Chondrocyte (in vitro differentiated cells): ENCODE measurements around the gene ETV3. TPM values are rescaled to one million over a fixed set of nuclear protein-coding genes. Genes with fewer than 3 reads are reported as not detected.

Experiments
- DNase-seq: peaks from one replicate; pipeline ENCODE4 v3.0.0; 2021; ENCODE audit warnings: mixed read lengths, low spot score
- H3K27ac Mint-ChIP-seq: one replicate; pipeline ENCODE4 v1.8.0; 2021; ENCODE audit warnings: mild to moderate bottlenecking, moderate library complexity, mixed read lengths; ENCODE audit not compliant: unreplicated experiment
- H3K27me3 Mint-ChIP-seq: 2 replicates; pipeline ENCODE4 v1.8.0; 2021; ENCODE audit warnings: low read depth, mixed read lengths
- H3K36me3 Mint-ChIP-seq: 2 replicates; pipeline ENCODE4 v1.8.0; 2021; ENCODE audit warnings: low read depth, mixed read lengths
- H3K4me1 Mint-ChIP-seq: 2 replicates; pipeline ENCODE4 v1.8.0; 2021; ENCODE audit warnings: low read depth, mild to moderate bottlenecking, mixed read lengths
- H3K4me3 Mint-ChIP-seq: one replicate; pipeline ENCODE4 v1.8.0; 2021; ENCODE audit warnings: mild to moderate bottlenecking, moderate library complexity, mixed read lengths; ENCODE audit not compliant: unreplicated experiment
- H3K9me3 Mint-ChIP-seq: 2 replicates; pipeline ENCODE4 v1.8.0; 2021; ENCODE audit warnings: low read depth, mixed read lengths
- CTCF ChIP-seq: fragments of 200-600 bp; sonication (generic); IDR thresholded peaks from 2 replicates; pipeline ENCODE4 v1.5.0; 2021; ENCODE audit warnings: antibody characterized with exemption, mild to moderate bottlenecking, moderate library complexity
- total RNA-seq: library from RNA; stranded (reverse); gene quantifications from 3 replicates; pipeline ENCODE4 v1.2.1, GENCODE V29; 2021

The ETV3 gene
- total RNA-seq, 1 donor from 2014 or later: 23.4 TPM

GRCh38 chr1:157131281-157131680 lies 6.9 kb downstream of the ETV3 start:
- Mint-ChIP-seq H3K27ac (no peak overlapping the region), H3K27me3 (no peaks in the 10 kb centered on the region), H3K9me3 (no peaks in the 10 kb centered on the region), H3K4me3 (no peak overlapping the region), H3K4me1 (peaks cover 11% of the 10 kb centered on the region), H3K36me3 (peaks cover 48% of the 10 kb centered on the region)
- no peak for DNase-seq
- TF ChIP-seq CTCF: no peak

- H3K36me3 Mint-ChIP-seq: peaks cover 36% of the 10 kb centered on the region
- peak overlapping the region; percentile 29 for H3K27ac Mint-ChIP-seq
- TF ChIP-seq CTCF: no peak
- H3K27me3 Mint-ChIP-seq: no peaks in the 10 kb centered on the region
- no peak for DNase-seq
- no peak overlapping the region for H3K4me3 Mint-ChIP-seq
- no peaks in the 10 kb centered on the region for H3K9me3 Mint-ChIP-seq
- no peaks in the 10 kb centered on the region for H3K4me1 Mint-ChIP-seq
Observed at GRCh38 chr1:157124855-157125254, 13.3 kb downstream of the ETV3 start.

- no peak overlapping the region for H3K27ac Mint-ChIP-seq
- no peak for TF ChIP-seq CTCF
- no peak overlapping the region for H3K4me3 Mint-ChIP-seq
- H3K36me3 Mint-ChIP-seq: peaks cover 19% of the 10 kb centered on the region
- no peaks in the 10 kb centered on the region for H3K27me3 Mint-ChIP-seq
- H3K4me1 Mint-ChIP-seq: no peaks in the 10 kb centered on the region
- no peaks in the 10 kb centered on the region for H3K9me3 Mint-ChIP-seq
- no peak for DNase-seq
Observed at GRCh38 chr1:157119448-157119847, 18.7 kb downstream of the ETV3 start.

- Mint-ChIP-seq H3K27me3 (no peaks in the 10 kb centered on the region), H3K4me3 (no peak overlapping the region), H3K36me3 (peaks cover 14% of the 10 kb centered on the region), H3K4me1 (no peaks in the 10 kb centered on the region), H3K27ac (no peak overlapping the region), H3K9me3 (no peaks in the 10 kb centered on the region)
- TF ChIP-seq CTCF: no peak
- DNase-seq: no peak
Observed at GRCh38 chr1:157119008-157119407, 19.2 kb downstream of the ETV3 start.

GRCh38 chr1:157117527-157118057 lies 20.6 kb downstream of the ETV3 start:
- Mint-ChIP-seq H3K36me3 (peaks cover 4% of the 10 kb centered on the region), H3K4me3 (no peak overlapping the region), H3K27ac (no peak overlapping the region), H3K9me3 (no peaks in the 10 kb centered on the region), H3K27me3 (peaks cover 4% of the 10 kb centered on the region), H3K4me1 (no peaks in the 10 kb centered on the region)
- TF ChIP-seq CTCF: no peak
- DNase-seq: no peak
